ENCODE data around the gene ECT2. TPM values are rescaled to one million over a fixed set of nuclear protein-coding genes. Genes with fewer than 3 reads are reported as not detected.
"Not testable (repeated sequence)": the region's sequence is repeated elsewhere in the genome, so short reads cannot be mapped to it uniquely, and the experiment has no call there.

The ECT2 gene
- polyA plus RNA-seq, 2 donors = 3.7 to 8.1 TPM

GRCh38 chr3:172866726-172867350 lies 116.3 kb downstream of the ECT2 start:
- 96 to 97% methylated on average over 30 to 38 of the region's 38 CpGs for WGBS, 2 donors
- H3K9me3 ChIP-seq (ENCODE audit: control insufficient read depth in 2 of 2, insufficient read depth in 1 of 2, low read depth in 1 of 2, low read length in 1 of 2) = not testable (repeated sequence)

GRCh38 chr3:172868582-172869200 lies 118.2 kb downstream of the ECT2 start:
- Histone ChIP-seq H3K9me3 (ENCODE audit: control insufficient read depth in 2 of 2, insufficient read depth in 1 of 2, low read depth in 1 of 2, low read length in 1 of 2) (no peaks in the 10 kb centered on the region), H3K27me3 (ENCODE audit: control insufficient read depth in 1 of 2, insufficient read depth in 2 of 2, low read length in 2 of 2) (no peaks in the 10 kb centered on the region), H3K4me1 (ENCODE audit: control insufficient read depth in 2 of 2, insufficient read depth in 2 of 2, low read length in 1 of 2) (no peaks in the 10 kb centered on the region), H3K27ac (ENCODE audit: low read depth in 2 of 2, low read length in 1 of 2) (no peak overlapping the region), H3K4me3 (ENCODE audit: low read depth in 1 of 2, low read length in 2 of 2) (no peak overlapping the region), H3K36me3 (ENCODE audit: control insufficient read depth in 2 of 2, insufficient read depth in 2 of 2, low read length in 1 of 2) (no peaks in the 10 kb centered on the region)
- WGBS, 2 donors = 80 to 85% methylated on average over 2 of the region's 2 CpGs

More at GRCh38 chr3:172866726-172867350, 116.3 kb downstream of the ECT2 start:
- not testable (repeated sequence) for H3K4me1 ChIP-seq (ENCODE audit: control insufficient read depth in 2 of 2, insufficient read depth in 2 of 2, low read length in 1 of 2); H3K36me3 ChIP-seq (ENCODE audit: control insufficient read depth in 2 of 2, insufficient read depth in 2 of 2, low read length in 1 of 2); H3K27ac ChIP-seq (ENCODE audit: low read depth in 2 of 2, low read length in 1 of 2); H3K4me3 ChIP-seq (ENCODE audit: low read depth in 1 of 2, low read length in 2 of 2); H3K27me3 ChIP-seq (ENCODE audit: control insufficient read depth in 1 of 2, insufficient read depth in 2 of 2, low read length in 2 of 2)

GRCh38 chr3:172869368-172869771 lies 118.8 kb downstream of the ECT2 start:
- Histone ChIP-seq H3K36me3 (ENCODE audit: control insufficient read depth in 2 of 2, insufficient read depth in 2 of 2, low read length in 1 of 2) (no peaks in the 10 kb centered on the region), H3K27ac (ENCODE audit: low read depth in 2 of 2, low read length in 1 of 2) (no peak overlapping the region), H3K27me3 (ENCODE audit: control insufficient read depth in 1 of 2, insufficient read depth in 2 of 2, low read length in 2 of 2) (no peaks in the 10 kb centered on the region), H3K4me3 (ENCODE audit: low read depth in 1 of 2, low read length in 2 of 2) (no peak overlapping the region), H3K9me3 (ENCODE audit: control insufficient read depth in 2 of 2, insufficient read depth in 1 of 2, low read depth in 1 of 2, low read length in 1 of 2) (no peaks in the 10 kb centered on the region), H3K4me1 (ENCODE audit: control insufficient read depth in 2 of 2, insufficient read depth in 2 of 2, low read length in 1 of 2) (no peaks in the 10 kb centered on the region)
- 20% methylated on average over 3 of the region's 3 CpGs for WGBS, 2 donors

GRCh38 chr3:172869784-172870518 lies 119.4 kb downstream of the ECT2 start:
- no peak overlapping the region for H3K4me3 ChIP-seq (ENCODE audit: low read depth in 1 of 2, low read length in 2 of 2)
- no peaks in the 10 kb centered on the region for H3K36me3 ChIP-seq (ENCODE audit: control insufficient read depth in 2 of 2, insufficient read depth in 2 of 2, low read length in 1 of 2)
- no peaks in the 10 kb centered on the region for H3K27me3 ChIP-seq (ENCODE audit: control insufficient read depth in 1 of 2, insufficient read depth in 2 of 2, low read length in 2 of 2)
- H3K9me3 ChIP-seq (ENCODE audit: control insufficient read depth in 2 of 2, insufficient read depth in 1 of 2, low read depth in 1 of 2, low read length in 1 of 2) = no peaks in the 10 kb centered on the region
- no peaks in the 10 kb centered on the region for H3K4me1 ChIP-seq (ENCODE audit: control insufficient read depth in 2 of 2, insufficient read depth in 2 of 2, low read length in 1 of 2)
- 66 to 72% methylated on average over 3 of the region's 3 CpGs for WGBS, 2 donors
- H3K27ac ChIP-seq (ENCODE audit: low read depth in 2 of 2, low read length in 1 of 2) = no peak overlapping the region

Other genes starting within 250 kb of the ECT2 start
- gene TNFSF10, start 227.3 kb upstream of the ECT2 start, polyA plus RNA-seq = 10 to 100 TPM; 45.1 to 60.5 TPM
- 1 to 10 TPM; 2.4 to 3.2 TPM for gene NCEH1, start 39.7 kb upstream of the ECT2 start, polyA plus RNA-seq

All from esophagus (tissue), 2 donors.